ENCODE results near the gene ICAM5.

DNA sequence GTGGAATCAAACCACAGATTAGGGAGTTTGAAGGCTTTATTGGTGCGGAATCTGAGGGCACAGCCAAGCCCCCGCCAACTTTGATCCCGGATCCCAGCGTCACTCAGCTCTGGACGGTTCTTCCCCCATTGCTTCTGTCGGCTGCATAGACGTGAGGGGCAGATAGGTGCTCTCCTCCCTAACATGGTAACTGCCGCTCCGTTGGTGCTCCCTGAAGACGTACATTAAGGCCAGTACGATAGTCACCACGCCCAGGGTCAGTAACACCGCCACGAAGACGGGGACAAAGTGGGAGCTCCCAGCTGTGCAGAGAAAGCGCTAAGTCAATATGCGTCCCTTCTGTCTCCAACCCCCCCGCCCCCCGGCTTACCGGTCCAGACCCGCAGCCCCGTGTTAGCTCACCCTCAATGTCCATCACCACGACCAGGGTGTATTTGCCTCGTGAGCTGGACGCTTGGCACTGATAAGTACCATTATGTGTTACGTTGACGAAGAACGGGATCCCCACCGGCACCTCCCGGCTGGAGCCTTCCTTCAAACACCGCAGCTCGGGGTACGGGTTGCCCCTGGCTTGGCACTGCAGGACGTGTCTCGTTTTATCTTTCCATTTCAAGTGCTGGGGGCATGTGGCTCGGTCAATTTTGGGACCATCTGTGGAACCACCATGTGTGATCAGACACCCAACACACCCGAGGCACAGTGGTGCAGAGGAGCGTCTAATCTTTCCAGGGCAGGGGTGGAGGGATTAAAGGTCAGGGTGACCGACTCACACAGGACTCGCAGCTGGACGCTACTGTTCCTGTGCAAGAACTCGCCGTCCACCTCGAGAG lies 44.2 kb downstream of the ICAM5 start:
- TF ChIP-seq, protein P1, sequence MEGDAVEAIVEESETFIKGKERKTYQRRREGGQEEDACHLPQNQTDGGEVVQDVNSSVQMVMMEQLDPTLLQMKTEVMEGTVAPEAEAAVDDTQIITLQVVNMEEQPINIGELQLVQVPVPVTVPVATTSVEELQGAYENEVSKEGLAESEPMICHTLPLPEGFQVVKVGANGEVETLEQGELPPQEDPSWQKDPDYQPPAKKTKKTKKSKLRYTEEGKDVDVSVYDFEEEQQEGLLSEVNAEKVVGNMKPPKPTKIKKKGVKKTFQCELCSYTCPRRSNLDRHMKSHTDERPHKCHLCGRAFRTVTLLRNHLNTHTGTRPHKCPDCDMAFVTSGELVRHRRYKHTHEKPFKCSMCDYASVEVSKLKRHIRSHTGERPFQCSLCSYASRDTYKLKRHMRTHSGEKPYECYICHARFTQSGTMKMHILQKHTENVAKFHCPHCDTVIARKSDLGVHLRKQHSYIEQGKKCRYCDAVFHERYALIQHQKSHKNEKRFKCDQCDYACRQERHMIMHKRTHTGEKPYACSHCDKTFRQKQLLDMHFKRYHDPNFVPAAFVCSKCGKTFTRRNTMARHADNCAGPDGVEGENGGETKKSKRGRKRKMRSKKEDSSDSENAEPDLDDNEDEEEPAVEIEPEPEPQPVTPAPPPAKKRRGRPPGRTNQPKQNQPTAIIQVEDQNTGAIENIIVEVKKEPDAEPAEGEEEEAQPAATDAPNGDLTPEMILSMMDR (IDR thresholded peaks at IDR 0.05), result no peak
- no peak for TF ChIP-seq POLR2A (IDR thresholded peaks at IDR 0.05)
- no peak for TF ChIP-seq POLR2AphosphoS5 (IDR thresholded peaks at IDR 0.05)
